D341Med (cell line): ENCODE data around the gene TCF25.
"Not testable (repeated sequence)": the region's sequence is repeated elsewhere in the genome, so short reads cannot be mapped to it uniquely, and the experiment has no call there.

Experiments
- DNase-seq: peaks from one replicate; pipeline ENCODE4 v3.0.0; 2012; ENCODE audit warnings: low spot score

The TCF25 gene

DNA sequence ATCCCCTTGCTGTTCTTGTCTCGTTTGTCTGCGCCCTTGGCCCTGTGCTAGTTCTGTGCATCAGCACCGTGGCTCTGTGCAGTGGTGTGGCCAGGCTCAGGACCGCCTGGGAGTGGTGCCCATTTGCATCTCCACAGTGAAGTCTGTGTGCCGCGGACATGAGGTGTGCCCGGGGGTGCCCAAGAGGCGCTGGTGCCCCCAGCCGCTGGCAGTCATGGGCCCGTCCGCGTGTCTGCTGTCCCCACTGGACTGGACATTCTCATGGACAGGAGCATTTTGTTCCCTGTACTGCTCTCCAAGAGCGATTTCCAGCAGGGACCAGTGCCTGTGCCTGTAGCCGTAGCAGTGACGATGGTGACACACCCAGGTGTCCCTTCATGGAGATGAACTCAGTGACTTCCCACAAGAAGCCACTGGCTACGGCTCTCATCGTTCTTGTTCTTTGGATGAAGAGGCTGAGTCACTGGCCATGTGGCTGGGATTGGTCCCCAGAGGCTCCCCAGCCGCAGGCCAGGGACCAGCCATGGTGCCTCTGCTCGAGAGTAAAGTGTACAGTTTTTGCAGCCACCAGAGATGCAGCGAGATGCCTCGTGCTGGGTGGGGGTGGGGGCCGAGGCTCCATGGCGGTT lies 32.2 kb downstream of the TCF25 start:
- no peak for DNase-seq

DNA sequence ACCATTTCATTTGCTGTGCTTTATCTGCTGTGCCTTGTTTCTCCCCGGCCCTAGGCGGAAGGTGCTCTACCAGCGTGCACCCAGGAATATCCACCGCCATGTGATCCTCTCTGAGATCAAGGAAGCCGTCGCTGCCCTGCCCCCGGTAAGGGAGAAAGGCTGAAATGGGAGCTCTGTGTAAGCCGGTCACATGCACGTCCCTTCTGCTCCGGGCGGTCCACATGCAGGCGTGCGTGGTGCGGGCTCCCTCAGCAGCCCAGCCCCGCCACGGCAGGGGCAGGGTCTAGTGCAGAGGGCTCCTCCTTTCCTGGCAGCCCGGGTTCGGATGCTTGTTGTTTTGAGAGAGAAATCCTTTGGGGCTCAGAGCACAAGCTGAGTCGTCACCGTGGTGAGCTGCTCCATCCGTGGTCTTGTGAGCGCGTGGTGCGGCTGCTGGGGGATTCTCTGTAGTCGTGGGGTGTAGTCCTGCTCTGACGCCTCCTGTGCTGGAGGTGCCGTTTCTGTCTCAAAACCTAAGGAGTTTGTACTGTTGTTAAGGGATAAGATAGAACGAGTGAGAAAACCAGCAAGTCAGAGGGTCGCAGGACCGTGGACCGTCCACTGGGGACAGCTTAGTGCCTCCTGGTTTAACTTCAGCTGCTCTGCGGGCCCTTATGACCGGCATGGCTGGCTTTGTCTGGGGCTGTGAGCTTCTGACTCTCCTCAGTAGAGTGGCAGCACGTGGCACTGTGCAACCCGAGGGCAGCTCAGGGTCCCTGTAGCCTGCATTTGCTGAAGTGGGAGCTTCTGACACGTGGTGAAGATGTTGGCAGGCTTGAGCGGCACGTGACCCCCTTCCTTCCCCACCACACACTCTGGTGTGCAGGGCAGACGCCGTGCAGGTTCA lies 33.0 kb downstream of the TCF25 start:
- DNase-seq, result no peak

DNA sequence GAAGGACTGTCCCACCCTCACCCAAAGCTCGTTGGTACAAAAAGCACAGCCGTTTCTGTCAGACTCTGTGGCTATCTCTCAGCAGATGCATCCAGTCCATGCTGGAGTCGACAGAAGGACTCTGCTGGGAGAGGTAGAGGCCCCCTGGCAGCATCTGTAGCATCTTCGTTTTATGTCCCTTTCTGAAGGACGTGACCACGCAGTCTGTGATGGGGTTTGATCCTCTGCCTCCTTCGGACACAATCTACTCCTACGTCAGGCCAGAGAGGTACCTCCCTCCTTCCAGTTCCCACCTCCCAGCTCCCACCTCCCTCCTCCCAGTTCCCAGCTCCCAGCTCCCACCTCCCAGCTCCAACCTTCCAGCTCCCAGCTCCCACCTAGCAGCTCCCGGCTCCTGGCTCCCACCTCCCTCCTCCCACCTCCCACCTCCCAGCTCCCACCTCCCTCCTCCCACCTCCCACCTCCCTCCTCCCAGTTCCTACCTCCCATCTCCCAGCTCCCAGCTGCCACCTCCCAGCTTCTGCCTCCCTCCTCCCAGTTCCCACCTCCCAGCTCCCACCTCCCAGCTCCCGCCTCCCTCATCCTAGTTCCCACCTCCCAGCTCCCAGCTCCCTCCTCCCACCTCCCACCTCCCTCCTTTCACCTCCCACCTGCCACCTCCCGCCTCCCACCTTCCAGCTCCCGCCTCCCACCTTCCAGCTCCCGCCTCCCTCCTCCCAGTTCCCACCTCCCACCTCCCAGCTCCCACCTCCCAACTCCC lies 33.8 kb downstream of the TCF25 start:
- DNase-seq, result no peak

DNA sequence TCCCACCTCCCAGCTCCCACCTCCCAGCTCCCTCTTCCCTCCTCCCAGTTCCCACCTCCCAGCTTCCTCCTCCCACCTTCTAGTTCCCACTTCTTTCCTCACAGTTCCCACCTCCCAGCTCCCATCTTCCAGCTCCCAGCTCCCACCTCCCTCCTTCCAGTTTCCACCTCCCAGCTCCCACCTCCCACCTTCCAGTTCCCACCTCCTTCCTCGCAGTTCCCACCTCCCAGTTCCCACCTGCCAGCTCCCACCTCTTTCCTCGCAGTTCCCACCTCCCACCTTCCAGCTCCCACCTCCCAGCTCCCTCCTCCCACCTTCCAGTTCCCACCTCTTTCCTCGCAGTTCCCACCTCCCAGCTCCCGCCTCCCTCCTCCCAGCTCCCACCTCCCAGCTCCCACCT lies 34.8 kb downstream of the TCF25 start:
- DNase-seq, result no peak

DNA sequence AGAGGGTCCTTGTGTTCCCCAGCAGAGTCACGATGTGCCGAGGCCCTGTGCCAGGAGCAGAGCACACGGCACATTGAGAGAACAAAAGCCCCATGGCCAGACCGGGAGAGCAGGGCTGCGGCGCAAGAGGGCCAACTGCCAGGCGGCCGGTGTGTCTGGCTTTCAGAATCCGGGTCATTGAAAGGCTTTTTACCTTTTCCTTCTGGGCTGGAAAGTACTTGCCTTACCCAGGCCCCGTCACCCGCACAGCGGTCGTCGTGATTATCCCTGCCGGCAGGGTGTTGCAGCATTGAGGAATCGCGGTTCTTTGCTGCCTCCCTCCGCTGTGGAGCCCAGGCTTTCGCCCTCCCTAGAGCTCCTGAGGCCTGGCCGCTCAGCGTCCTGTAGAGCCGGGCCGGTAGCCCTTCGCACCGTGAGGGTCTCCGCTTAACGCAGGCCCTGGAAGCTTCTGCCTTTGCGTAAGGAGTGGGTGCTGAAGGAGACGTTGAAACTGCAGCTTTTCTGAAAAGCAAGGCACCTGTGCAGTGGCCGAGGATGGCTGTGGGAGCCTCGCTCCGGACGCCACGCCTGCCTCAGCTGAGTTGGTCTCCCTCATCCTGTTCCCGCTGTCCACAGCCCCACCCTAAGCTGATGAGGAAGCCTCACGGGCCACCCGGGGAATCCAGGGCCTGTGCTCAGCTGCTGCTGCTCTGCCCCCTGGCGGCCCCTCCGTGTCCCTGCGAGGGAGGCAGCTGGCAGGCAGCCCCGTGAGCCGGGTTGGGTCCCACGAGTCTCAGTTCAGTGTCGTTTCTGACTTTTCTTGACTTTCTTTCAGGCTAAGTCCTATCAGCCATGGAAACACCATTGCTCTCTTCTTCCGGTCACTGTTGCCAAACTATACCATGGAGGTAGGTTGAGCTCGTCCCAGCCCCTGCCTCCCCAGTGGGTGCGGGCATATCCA lies 36.7 kb downstream of the TCF25 start:
- DNase-seq, result peak; percentile 93

DNA sequence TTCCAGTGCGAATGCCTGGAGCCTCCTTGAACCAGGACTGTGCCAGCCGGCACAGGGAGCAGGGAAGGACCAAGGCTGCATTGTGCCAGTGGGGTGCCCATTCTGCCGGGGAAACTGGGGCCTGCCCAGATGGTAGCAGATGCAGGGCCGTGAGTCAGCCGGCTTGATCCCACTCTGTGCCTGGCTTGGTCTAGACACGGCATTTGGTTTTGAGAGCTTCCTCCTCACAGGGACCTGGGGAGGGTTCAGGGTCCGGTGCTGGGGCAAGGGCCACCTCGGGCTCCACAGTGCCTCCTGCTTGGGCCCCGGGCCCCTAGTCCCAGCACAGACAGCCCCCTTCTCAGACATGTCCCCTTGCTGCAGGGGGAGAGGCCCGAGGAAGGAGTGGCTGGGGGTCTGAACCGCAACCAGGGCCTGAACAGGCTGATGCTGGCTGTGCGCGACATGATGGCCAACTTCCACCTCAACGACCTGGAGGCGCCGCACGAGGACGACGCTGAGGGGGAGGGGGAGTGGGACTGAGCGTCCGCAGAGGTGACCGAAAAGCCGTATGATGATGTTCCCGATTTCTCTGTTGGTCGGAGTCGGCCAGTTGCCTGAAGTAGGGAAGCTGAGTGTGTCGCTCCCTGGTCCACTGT lies 37.4 kb downstream of the TCF25 start:
- DNase-seq, result no peak

DNA sequence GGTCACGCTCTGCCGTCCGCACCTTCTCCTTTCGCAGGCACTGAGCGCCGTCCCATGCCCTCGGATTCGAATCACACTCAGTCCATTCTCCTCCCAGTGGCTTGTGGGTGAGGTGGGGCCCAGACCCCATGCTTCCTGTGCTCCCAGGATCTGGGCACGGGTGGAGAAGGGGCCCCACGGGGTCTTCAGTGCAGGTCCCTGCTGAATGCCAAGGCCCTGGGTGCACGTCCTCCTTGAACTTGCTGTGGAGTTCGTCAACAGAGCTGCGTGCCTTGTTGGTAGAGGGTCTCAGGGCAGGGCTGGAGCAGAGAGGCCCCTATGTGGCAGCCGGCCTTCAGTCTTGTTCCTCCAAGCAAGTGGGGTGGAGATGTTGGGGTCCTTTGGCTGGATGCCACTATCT lies 38.0 kb downstream of the TCF25 start:
- no peak for DNase-seq

DNA sequence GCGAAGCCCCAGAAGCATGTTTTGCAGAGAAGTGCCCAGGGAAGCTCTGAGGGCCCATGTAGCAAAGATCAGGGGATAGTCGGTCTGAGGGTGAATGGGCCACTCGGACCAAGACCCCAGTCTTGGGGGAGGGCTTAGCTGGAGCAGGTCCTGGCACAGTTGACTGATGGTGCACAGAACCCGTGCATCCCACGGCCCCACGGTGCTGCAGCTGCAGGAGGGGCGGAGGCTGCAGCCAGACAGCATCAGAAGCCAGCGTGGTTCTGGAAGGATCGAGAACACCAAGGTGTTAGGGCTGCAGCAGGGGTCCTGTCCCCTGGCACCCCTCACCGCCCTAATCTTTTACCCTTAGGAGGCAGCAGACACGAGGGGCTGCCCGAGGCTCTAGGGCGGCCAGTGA lies 38.8 kb downstream of the TCF25 start:
- DNase-seq, result no peak

DNA sequence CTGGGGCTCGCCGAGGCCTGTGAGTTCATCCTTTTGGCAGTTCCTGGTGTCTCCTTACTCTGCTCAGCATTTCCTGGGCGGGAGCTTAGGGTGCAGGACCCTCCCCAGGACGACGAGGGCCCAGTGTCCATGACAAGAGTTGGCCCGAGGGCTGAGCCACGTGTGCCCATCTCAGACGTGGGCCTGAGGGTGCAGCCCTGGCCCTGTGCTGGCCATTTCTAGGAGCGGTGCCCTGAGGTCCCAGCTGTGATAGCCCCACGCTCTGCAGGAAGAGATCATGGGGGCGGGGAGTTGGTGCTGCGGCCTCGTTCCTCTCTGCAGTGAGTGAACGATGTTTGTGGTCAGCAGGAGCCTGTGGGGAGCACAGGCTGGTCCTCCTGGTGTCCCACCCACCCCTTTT lies 39.2 kb downstream of the TCF25 start:
- no peak for DNase-seq

DNA sequence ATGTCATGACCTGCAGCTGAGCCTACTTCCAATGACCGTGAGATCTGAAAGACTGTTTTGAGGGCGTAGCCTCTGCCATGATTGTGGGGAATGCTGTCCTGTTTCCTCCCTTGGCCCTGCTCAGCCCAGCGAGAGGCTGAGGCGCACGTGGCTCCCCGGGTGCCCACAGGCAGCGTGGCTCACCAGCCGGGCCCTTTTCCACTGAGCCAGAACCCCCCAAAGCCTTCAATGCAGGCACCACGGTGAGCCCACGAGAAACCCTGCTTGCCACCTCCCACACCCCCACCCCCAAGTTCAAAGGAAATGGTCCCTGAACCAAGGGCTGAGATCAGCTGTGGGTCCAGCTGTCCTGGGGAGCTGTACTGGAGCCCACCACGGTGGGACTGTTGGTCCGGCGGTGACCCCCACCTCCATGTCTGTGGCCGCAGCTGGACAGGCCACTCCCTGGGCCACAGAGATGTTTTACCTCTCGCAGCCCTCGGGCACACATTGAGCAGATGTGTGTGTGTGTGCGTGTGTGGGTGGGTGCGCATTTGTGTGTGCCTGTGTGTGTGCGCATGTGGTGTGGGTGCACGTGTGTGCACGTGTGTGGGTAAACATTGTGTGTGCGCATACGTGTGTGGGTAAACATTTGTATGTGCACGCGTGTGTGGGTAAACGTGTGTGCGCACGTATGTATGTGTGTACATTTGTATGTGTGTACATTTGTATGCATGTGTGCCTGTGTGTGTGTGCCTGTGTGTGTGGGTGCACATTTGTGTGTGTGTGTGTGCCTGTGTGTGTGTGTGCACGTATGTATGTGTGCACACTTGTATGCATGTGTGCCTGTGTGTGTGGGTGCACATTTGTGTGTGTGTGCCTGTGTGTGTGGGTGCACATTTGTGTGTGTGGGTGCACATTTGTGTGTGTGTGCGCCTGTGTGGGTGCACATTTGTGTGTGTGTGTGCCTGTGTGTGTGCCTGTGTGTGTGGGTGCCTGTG lies 40.3 kb downstream of the TCF25 start:
- no peak for DNase-seq

DNA sequence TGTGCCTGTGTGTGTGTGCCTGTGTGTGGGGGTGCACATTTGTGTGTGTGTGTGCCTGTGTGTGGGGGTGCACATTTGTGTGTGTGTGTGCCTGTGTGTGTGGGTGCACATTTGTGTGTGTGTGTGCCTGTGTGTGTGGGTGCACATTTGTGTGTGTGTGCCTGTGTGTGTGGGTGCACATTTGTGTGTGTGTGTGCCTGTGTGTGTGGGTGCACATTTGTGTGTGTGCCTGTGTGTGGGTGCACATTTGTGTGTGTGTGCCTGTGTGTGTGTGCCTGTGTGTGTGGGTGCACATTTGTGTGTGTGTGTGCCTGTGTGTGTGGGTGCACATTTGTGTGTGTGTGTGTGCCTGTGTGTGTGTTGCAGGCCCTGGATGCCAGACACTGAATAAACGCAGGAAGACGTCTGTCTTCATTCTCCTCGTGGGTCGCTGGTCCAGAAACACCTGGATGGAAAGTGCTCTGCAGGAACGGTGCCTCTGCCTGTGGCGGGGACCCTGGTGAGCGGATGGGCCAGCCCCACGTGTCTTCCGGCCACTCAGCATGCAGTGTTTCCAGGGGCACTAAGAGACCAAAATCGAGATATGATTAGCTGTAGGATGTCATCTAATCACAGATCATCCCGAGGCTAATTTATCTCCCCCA lies 41.4 kb downstream of the TCF25 start:
- not testable (repeated sequence) for DNase-seq

DNA sequence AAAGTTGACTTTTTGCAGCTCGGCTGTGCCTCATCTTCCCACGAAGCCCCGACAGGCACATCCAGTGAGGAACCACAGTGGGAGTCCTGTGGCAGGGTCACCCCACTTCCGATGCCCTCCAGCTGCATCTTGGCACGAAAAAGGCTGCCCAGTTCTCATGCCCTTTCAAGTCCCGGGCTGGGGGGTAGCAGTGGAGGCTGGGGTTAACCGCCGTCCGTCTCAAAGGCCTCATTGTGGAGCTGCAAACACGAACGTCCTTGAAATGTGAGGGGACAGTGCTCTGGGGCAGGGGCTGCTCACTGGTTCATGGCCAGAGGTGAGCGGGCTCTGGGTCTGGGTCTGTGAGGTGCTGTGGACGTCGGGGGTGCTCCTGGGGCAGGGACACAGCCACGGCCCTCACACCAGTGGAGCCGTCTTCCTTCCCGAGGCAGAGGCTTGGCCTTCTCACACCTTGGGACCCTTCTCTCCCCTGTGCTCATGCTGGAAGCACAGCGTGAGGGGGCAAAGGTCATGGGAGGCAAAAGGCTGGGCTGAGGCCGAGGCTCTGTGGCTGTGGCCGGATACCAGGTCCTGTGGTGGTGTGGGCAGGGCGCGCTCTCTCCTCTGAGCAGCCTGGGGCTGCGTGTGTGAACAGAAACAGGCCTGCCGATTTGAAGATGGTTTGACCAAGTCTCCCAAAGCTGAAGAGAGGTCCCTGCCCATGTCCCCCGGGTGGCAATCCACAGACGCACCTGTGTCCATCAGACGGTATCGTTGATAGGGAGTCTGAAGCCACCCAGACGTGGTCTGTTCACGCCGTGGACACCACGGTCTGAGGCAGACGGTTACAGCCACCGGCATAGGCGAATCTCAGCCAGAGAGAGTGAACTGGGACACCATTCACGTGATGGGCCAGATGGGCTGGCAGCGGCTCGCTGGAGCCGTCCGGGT lies 42.2 kb downstream of the TCF25 start:
- DNase-seq, result no peak

DNA sequence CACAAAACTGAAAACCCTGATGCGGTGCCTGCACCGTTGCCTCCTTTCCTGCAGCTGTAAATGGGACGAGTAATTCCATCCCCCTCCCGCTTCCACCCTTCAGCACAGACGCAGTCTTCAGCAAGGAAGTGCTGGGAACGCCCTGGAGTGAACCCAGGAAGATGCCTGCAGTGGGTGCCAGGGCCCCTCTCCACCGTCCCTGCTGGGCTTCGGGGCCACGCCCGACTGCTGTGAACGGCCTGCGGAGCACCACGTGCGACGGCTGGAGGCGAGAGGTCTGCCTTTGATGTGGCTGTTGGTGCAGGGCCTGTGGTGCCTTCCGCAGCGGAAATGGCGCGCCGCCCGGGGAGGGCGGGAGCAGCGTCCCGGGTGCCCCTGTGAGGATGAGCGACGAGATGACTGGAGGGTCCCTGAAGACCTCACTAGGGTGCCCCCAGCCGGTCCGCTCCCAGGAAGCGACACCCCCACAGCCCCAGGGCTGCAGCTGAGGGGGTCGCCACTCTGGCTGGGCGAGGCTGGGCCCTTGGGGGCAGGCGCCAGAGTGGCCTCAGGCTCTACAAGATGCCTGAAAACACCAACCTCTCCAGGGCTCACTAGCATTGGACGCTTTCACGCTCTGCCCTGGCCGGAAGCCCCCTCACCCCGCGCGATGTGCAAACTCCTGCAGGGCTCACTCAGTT lies 44.5 kb downstream of the TCF25 start:
- DNase-seq, result peak; percentile 52

DNA sequence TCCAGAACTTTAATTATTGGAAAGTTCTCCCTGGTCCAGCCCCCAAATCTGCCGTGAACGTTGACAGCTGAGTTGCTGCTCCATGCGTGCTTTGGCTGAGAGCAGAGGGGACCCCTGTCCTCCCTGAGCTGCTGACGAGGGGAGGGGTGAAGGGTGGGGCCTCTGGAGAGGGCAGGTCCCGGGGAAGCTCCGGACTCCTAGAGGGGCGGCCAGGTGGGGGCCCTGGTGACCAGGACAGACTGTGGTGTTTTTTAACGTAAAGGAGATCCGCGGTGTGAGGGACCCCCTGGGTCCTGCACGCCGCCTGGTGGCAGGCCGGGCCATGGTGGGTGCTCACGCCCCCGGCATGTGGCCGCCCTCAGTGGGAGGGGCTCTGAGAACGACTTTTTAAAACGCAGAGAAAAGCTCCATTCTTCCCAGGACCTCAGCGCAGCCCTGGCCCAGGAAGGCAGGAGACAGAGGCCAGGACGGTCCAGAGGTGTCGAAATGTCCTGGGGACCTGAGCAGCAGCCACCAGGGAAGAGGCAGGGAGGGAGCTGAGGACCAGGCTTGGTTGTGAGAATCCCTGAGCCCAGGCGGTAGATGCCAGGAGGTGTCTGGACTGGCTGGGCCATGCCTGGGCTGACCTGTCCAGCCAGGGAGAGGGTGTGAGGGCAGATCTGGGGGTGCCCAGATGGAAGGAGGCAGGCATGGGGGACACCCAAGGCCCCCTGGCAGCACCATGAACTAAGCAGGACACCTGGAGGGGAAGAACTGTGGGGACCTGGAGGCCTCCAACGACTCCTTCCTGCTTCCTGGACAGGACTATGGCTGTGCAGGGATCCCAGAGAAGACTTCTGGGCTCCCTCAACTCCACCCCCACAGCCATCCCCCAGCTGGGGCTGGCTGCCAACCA lies 45.3 kb downstream of the TCF25 start, which contains the start of gene MC1R:
TSS of gene MC1R (plus strand) at position 410 of the 895 bp plus-strand sequence. CDS start at position 807, 397 bp downstream.
- DNase-seq, result no peak

DNA sequence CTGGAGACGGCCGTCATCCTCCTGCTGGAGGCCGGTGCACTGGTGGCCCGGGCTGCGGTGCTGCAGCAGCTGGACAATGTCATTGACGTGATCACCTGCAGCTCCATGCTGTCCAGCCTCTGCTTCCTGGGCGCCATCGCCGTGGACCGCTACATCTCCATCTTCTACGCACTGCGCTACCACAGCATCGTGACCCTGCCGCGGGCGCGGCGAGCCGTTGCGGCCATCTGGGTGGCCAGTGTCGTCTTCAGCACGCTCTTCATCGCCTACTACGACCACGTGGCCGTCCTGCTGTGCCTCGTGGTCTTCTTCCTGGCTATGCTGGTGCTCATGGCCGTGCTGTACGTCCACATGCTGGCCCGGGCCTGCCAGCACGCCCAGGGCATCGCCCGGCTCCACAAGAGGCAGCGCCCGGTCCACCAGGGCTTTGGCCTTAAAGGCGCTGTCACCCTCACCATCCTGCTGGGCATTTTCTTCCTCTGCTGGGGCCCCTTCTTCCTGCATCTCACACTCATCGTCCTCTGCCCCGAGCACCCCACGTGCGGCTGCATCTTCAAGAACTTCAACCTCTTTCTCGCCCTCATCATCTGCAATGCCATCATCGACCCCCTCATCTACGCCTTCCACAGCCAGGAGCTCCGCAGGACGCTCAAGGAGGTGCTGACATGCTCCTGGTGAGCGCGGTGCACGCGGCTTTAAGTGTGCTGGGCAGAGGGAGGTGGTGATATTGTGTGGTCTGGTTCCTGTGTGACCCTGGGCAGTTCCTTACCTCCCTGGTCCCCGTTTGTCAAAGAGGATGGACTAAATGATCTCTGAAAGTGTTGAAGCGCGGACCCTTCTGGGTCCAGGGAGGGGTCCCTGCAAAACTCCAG lies 46.4 kb downstream of the TCF25 start:
- DNase-seq, result no peak

DNA sequence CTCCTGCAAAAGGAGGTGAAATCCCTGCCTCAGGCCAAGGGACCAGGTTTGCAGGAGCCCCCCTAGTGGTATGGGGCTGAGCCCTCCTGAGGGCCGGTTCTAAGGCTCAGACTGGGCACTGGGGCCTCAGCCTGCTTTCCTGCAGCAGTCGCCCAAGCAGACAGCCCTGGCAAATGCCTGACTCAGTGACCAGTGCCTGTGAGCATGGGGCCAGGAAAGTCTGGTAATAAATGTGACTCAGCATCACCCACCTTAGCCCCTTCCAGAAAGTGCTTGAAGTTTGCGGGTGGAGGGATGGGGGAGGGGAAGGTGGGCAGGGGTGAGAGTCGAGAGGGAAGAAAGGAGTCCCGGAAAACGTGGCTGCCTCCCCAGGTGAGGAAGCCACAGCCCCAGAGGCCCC lies 47.3 kb downstream of the TCF25 start:
- DNase-seq, result no peak
